HG02852 (cell line): ENCODE measurements around the gene PLCL1.

Source experiments
- ATAC-seq: cut with Tn5 transposase; IDR thresholded peaks from one replicate; pipeline ENCODE4 v1.9.1; 2021; ENCODE audit warnings: mild to moderate bottlenecking, moderate library complexity; ENCODE audit not compliant: unreplicated experiment

PLCL1 gene

GRCh38 chr2:197924483-197924882 is 120.1 kb downstream of the PLCL1 start:
- ATAC-seq: no peak

DNA sequence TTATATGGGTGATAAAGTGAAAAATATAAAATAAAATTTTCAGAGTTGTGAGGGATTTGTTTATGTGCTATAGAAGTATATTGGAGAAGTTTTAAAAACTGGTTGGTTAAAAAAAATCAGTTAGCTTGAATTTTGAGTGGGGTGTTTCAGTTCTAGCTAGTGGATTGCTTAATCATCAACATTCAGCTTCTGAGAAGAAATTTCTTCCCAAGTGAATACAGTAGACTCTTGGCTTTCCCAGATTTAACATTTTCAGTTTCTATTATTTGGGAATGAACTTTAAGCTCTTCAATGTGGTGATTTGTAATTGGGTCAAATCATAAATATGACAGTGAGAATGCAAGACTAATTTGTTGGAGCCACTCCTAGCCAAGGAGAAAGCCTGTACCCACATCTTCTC is 120.8 kb downstream of the PLCL1 start:
- no peak for ATAC-seq

DNA sequence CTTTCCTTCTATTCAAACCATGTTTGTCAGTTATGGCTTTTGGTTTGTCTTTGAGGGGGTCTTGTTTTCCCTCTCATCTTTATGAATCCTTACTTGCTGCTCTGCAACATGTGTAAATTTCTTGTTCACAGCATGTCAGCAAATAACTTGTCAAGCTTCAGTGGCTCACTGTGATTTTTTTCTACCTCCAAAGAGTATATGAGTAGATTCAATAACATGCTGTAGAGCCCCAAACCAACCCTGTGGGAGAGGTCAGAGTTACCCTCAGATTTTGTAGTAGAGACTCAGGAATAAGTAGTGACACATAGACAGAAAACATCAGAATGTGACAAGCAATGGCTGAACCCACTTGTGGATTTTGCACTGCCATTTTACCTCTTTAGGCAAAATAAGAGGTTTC is 121.6 kb downstream of the PLCL1 start:
- ATAC-seq: no peak

DNA sequence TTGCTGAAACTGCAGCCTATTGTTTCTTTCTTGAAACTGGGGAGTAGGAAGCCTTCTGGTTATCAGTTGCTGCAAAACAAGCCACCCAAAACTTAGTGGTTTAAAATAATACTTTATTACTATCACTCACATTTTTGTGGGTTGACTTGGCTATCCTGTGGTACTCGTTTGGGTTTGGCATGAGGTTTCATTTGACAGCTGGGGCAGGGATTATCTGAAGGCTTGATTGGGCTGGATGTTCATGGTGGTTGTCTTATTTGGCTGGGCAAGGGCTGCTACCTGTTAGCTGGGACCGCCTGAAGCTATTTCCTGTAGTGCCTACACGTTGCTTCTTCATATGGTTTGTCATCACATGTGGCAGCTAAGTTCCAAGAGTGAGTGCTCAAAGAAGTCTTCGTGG is 122.3 kb downstream of the PLCL1 start:
- ATAC-seq: no peak

DNA sequence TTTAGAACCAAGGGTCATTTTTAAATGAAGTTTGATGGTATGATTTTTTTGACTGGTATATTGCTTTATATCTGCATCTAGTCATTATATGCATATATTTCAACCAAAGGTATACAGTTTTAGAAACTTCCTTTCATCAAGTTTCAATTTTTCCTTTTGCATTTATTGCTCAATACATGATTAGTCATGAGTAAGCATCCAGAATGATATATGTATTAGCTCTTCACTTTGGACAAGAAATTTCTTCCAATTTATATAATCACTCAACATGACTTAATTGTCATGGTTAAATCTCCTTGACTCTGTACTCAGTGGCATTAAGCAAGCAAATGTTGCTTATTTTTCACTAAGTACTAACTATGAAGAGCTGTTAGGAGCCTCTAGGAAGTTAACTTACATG is 123.6 kb downstream of the PLCL1 start:
- ATAC-seq: no peak

DNA sequence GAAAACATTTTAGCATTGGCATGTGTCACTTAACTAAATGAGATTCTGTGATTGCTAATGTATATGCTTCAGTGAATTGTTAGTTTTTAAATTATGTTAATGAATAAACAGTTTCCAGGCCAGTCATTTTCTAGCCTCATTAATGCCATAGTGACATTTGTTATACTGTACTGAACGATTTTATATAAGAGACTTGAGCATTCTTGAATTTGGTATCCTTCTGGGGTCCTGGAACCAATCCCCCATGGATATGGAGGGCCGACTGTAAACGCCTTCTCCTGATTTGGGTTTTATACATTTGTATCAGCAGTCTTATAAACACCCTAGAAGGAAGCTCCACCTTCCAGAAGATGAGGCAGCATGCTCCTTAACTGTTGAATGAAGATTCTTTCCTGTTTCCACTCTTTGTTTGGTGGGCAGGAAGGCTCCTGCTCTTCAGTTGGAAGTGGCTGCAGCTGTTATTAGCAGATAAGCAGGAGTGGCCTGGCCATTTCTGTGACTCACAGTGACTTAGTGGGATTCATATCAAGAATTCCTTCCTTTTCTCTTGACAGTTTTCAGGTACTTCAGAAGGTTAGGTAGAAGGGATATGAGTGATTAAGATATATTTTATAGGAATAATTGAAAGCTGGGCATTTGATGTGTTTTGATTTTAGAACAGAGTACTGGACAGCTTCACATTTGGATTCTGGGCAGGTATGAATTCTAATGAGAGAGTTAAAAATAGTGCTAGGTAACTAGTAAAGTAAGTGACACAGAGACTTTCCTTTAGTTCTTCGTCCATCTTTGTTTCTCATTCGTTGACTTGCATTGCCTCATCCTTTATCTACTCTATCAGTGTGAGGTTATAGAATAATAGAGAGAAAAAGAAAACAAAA is 124.9 kb downstream of the PLCL1 start:
- no peak for ATAC-seq

DNA sequence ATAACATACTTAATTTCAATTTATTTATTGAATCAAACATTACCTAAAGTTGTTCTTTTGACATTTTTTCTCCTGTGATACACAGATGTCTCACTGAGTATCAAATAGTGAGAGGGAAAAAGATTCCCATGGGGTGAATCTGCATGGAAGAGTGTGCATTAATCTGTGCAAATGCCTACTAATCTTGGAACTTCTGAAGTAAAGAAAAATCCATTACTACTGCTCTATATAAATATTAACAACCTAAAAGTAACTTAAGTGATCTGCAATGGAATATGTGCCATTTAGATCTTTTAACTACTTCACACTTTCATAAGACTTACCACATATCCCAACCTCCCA is 125.5 kb downstream of the PLCL1 start:
- no peak for ATAC-seq

DNA sequence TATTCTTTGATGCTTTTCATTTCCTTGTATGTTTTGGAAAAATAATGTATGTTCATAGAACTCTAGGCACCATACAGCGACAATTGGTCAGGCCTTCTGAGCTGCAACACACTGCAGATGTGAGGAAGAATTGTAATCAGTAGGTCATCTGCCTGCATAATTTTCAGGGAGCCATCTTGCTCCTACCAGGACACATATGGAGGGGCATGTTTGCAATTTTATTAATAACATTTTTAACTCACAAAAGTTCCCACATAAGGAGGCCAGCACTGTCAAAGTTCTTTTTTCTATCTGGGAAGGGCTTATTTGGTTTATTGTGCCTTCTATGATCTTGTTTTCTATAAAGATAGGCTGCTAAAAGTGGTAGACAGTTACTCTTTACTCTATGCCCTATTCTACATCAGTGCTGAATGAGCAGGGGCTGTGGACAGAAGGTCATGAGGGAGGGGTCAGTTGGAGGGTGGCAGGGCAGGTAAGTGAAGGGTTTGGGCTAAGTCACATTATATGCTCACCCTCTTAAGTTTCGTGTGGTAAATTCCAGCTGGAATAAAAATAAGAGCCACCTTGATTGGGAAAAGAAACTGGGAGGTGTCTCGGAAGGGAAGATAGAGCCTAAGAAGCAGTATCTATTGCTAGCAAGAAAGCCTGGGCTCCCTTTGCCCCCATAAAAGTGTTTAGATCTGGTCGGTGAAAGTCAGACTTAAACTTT is 126.3 kb downstream of the PLCL1 start:
- ATAC-seq: no peak

DNA sequence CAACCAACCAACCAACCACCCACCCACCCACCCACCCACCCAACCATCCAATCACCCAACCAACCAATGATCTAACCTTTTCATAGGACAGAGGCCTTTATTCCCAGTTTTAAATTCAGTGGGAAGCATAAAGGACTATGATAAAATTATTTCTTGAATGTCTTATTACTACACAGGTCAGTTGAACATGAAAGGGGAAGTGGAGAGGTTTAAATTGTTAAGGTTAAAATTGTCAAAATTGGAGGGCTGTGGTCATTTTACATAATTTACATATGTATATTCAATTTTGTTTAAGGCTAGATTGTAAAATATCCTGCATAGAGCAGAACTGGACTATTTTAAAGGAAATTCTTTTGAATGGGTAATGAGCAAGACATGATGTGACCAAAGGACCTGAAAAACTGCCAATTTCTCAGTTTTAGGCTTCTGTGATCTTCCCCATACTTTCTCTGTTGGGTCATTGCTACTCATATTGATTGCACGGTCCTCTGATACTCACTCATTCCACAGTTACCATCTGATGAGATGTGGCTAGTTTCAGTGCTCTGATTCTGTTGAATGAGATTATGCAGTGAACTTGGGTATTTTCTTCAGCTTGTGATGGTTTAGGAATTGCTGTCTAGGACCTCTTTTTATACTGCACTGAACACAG is 127.4 kb downstream of the PLCL1 start:
- peak; percentile 59 for ATAC-seq

- ATAC-seq: no peak
Measured at GRCh38 chr2:197932374-197932773, 128.0 kb downstream of the PLCL1 start.

- ATAC-seq: no peak
Measured at GRCh38 chr2:197934261-197934933, 130.0 kb downstream of the PLCL1 start.

- no peak for ATAC-seq
Measured at GRCh38 chr2:197934934-197935289, 130.5 kb downstream of the PLCL1 start.

GRCh38 chr2:197937814-197938213 is 133.4 kb downstream of the PLCL1 start:
- ATAC-seq: no peak

DNA sequence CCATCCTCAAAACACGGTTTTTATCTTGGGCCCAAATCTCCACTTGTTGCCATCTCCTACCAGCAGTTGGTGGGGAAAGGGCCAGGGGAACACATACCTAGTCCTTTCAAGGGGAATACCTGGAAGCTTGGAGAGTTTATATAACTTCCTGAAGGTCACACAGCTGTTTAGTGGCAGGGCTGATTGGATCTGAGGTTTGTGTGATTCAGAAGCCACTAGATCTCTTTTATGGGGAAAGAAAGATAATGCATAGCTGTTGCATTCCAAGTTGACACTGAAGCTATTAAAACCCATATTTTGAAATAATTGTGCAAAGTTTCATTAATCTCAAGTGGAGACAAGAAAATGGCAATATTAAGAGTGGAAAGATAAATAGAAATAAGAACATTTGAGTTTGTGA is 134.2 kb downstream of the PLCL1 start:
- ATAC-seq: no peak

- ATAC-seq: no peak
Measured at GRCh38 chr2:197939787-197940186, 135.4 kb downstream of the PLCL1 start.

GRCh38 chr2:197940382-197940781 is 136.0 kb downstream of the PLCL1 start:
- ATAC-seq: no peak

GRCh38 chr2:197941715-197942114 is 137.3 kb downstream of the PLCL1 start:
- ATAC-seq: no peak

- no peak for ATAC-seq
Measured at GRCh38 chr2:197943731-197944130, 139.3 kb downstream of the PLCL1 start.

DNA sequence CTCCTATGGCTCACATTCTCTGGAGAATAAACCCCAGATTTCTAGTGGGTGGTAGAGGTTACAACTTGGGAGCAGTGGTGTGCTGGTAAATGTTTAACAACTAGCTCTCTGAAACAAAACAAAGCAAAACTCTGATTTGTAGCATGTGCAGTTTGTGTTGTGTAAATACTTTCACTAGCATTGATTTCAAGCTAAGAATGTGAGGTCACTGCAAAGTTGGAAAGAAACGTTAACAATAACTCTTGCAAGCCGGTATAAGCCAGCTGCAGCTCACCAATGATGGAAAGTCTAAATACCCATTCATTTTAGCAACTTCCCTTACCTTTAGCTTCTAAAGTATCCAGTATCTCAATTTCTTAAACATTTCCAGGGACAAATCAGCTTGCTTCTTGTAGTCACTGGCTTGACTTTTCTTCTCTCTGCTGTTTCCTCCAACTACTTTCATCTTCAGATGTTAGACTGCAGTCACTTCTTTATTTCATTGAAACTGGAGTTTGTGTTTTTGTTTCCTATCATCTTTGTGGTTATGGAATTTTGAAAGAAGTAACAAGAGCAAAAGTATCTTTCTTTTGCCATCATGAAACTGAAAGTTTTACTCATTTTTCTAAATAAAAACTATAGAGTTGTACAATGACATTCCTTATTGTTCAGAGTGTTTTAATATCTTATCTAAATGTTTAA is 140.2 kb downstream of the PLCL1 start:
- ATAC-seq: no peak

DNA sequence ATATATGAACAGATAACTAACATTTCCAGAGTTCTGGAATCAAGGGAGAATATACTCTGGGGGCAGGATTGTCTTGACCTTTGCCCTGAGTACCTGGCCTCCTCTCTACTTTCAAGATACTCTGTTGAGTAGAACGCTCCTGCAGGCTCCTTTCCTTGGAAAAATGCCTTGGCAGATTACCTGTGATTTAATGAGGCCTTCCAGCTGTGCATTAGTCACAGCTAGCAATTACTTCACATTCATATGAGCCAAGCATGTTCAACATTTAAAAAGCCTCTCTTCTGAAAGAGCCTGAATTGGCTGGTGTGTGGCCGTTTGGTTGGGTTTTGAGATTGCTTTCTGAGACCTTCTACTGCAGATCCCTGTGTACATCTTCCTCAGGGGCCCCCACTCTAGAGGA is 142.2 kb downstream of the PLCL1 start:
- ATAC-seq: no peak

GRCh38 chr2:197947219-197947757 is 142.9 kb downstream of the PLCL1 start:
- ATAC-seq: no peak
